ENCODE data around the gene PLEKHA5.

- TF ChIP-seq CTCF (conservative IDR thresholded peaks at IDR 0.05; ENCODE audit: low read depth in 2 of 2): no peak
- no peak for TF ChIP-seq JUNB (IDR thresholded peaks at IDR 0.05; ENCODE audit: unreplicated experiment)
- TF ChIP-seq EZH2 (IDR thresholded peaks at IDR 0.05; ENCODE audit: low read depth, unreplicated experiment): no peak
- no peak for TF ChIP-seq POLR2AphosphoS5 (IDR thresholded peaks at IDR 0.05; ENCODE audit: low read depth)
- no peak for TF ChIP-seq REST (IDR thresholded peaks at IDR 0.05; ENCODE audit: unreplicated experiment)
These were observed 156.4 kb downstream of the PLEKHA5 start for GRCh38 chr12:19285793-19286448.

Measured in GM23338 (cell line).